Small intestine (tissue), 7 donors: Measurements from ENCODE around the gene TPST2. TPM values are rescaled to one million over a fixed set of nuclear protein-coding genes. Genes with fewer than 3 reads are reported as not detected.
A peak's percentile ranks its signal among the peaks of the same experiment; 100 is the strongest.

ENCODE experiments used
- DNase-seq, 2 donors: peaks; one replicate each; pipeline versions ENCODE4 v3.0.0 to v3.0.0-alpha.2; 2013
- FAIRE-seq: peaks from 2 replicates; lab custom pipeline; 2012; peaks lifted over from hg19 to GRCh38; lab: Jason Lieb, UNC
- H3K27ac ChIP-seq, 3 donors: one replicate each; pipeline ENCODE4 v1.5.1; 2013; ENCODE audit warnings: low read length in 2 of 3, mild to moderate bottlenecking in 2 of 3, control low read depth in 1 of 3, inconsistent platforms in 1 of 3, low read depth in 1 of 3, moderate library complexity in 1 of 3
- H3K27me3 ChIP-seq, 3 donors: one replicate each; pipeline ENCODE4 v1.6.1; 2013; ENCODE audit warnings: low read length in 3 of 3, inconsistent platforms in 1 of 3; ENCODE audit not compliant: control insufficient read depth in 3 of 3, insufficient read depth in 3 of 3
- H3K36me3 ChIP-seq, 3 donors: one replicate each; pipeline ENCODE4 v1.6.1; 2013; ENCODE audit warnings: low read length in 3 of 3, inconsistent platforms in 1 of 3, low read depth in 1 of 3, mild to moderate bottlenecking in 1 of 3, moderate library complexity in 1 of 3; ENCODE audit not compliant: control insufficient read depth in 3 of 3, insufficient read depth in 2 of 3
- H3K4me1 ChIP-seq, 3 donors: one replicate each; pipeline ENCODE4 v1.6.1; 2013; ENCODE audit warnings: low read length in 2 of 3, inconsistent platforms in 1 of 3, low read depth in 1 of 3, mild to moderate bottlenecking in 1 of 3, moderate library complexity in 1 of 3; ENCODE audit not compliant: control insufficient read depth in 3 of 3, insufficient read depth in 2 of 3
- H3K4me3 ChIP-seq, 3 donors: one replicate each; pipeline ENCODE4 v1.5.1; 2013; ENCODE audit warnings: low read length in 3 of 3, control low read depth in 1 of 3, inconsistent platforms in 1 of 3, low read depth in 1 of 3, mild to moderate bottlenecking in 1 of 3, moderate library complexity in 1 of 3
- H3K9me3 ChIP-seq, 2 donors: one replicate each; pipeline ENCODE4 v1.6.1; 2013; ENCODE audit warnings: low read depth in 1 of 2, low read length in 1 of 2; ENCODE audit not compliant: control insufficient read depth in 2 of 2, insufficient read depth in 1 of 2
- WGBS, 3 donors: extraction: QIAGEN DNeasy Blood & Tissue Kit; methylation state at CpG; one replicate each; pipeline ENCODE4 v1.1.7; 2013; 5-methylcytosine and 5-hydroxymethylcytosine counted together
- polyA plus RNA-seq, 4 donors: library from polyadenylated mRNA; stranded (reverse) in 3 of 4; unstranded in 1 of 4; fragments of 200-250 nt in 3 of 4; fragments of 120-200 nt in 1 of 4; gene quantifications; one replicate each; pipeline versions ENCODE4 v1.2.1 to v1.2.3, GENCODE V29; 2013
- donor health status: healthy with polysubstance abuse.
- donor health status: control.
- donor health status: control.
- donor health status: Bipolar disorder and iron deficiency.
- donor health status: healthy.

The TPST2 gene
- polyA plus RNA-seq, 4 donors: 6.3 to 29.2 (median 16.6) TPM

DNA sequence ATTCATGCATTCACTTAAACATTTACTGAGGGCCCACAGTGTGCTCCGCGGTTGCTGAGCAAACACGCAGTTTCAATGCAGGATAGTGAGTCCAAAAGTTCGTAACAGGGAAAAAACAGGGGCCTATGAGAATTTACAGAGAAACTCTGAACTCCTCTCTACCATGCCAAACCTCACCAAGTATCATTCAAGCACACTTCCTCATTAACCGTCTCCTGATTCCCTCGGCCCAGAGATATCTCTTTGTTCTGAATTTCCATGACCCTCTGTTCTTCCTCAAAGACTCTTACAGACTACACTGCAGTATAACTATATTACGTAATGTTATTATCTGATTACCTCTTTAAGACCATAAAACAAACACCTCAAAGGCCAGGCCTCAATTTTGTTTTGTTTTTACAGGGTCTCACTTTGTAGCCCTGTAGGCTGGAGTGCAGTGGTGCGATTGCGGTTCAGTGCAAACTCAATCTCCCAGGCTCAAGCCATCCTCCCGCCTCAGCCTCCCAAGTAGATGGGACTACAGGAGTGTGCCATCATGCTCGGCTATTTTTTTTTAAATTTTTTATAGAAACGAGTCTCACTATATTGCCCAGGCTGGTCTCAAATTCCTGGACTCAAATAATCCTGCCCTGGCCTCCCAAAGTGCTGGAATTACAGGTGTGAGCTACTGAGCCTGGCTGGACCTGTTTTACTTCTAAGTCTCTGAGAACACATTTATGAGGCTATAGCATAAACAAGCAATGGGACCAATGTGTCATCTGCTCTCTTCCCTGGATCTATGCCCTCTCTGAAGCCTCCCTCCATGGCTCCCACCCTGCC lies 109.9 kb downstream of the TPST2 start:
- peak in 1 of 2 donors; percentile 74 for DNase-seq
- H3K27ac ChIP-seq: peak overlapping the region in 2 of 3 donors; percentile 64 to 77

GRCh38 chr22:26479043-26479791 lies 110.7 kb downstream of the TPST2 start:
- no peak for FAIRE-seq

More for the DNA sequence above, 109.9 kb downstream of the TPST2 start:
- Histone ChIP-seq H3K9me3 (no peaks in the 10 kb centered on the region), H3K4me3 (peak overlapping the region in 2 of 3 donors; percentile 28 to 31), H3K4me1 (peaks cover 5 to 39% (median 19%) of the 10 kb centered on the region in 3 donors), H3K27me3 (no peaks in the 10 kb centered on the region), H3K36me3 (peaks cover 0 to 17% (median 1%) of the 10 kb centered on the region in 3 donors)
- no peak for FAIRE-seq
- 22 to 54% (median 33%) methylated on average over 12 of the region's 12 CpGs for WGBS, 3 donors

DNA sequence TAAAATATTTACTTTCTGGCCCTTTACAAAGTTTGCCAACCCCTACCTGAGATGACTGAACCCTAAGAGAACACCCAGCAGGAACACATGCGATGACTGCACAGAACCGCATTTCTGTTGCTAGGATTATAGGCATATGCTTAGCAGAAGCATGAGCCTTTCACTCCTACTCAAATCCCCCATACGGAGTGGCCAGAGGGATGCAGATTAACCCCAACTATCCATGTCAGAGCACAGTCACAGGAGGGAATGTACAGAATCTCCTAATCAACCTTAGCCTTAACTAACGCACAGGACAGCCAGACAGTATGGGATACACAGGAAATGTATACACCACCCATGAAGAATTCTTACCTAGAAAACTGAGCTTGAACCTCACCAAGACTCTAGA lies 112.6 kb downstream of the TPST2 start:
- H3K27me3 ChIP-seq: no peaks in the 10 kb centered on the region
- no peak overlapping the region for H3K27ac ChIP-seq
- WGBS, 3 donors: 42 to 46% (median 45%) methylated on average over 4 of the region's 4 CpGs
- H3K36me3 ChIP-seq: peaks cover 0 to 26% (median 12%) of the 10 kb centered on the region in 3 donors
- no peaks in the 10 kb centered on the region for H3K9me3 ChIP-seq
- H3K4me3 ChIP-seq: no peak overlapping the region
- FAIRE-seq: no peak
- peaks cover 3 to 28% (median 10%) of the 10 kb centered on the region in 3 donors for H3K4me1 ChIP-seq
- DNase-seq: no peak

More at GRCh38 chr22:26479043-26479791, 110.7 kb downstream of the TPST2 start:
- Histone ChIP-seq H3K27me3 (no peaks in the 10 kb centered on the region), H3K27ac (peak overlapping the region in 2 of 3 donors; percentile 64 to 77), H3K4me3 (peak overlapping the region; percentile 16 to 31 (median 28)), H3K9me3 (no peaks in the 10 kb centered on the region), H3K36me3 (peaks cover 0 to 17% (median 5%) of the 10 kb centered on the region in 3 donors), H3K4me1 (peaks cover 5 to 33% (median 14%) of the 10 kb centered on the region in 3 donors)
- peak in 1 of 2 donors; percentile 42 for DNase-seq
- 19 to 38% (median 25%) methylated on average over 12 of the region's 12 CpGs for WGBS, 3 donors

DNA sequence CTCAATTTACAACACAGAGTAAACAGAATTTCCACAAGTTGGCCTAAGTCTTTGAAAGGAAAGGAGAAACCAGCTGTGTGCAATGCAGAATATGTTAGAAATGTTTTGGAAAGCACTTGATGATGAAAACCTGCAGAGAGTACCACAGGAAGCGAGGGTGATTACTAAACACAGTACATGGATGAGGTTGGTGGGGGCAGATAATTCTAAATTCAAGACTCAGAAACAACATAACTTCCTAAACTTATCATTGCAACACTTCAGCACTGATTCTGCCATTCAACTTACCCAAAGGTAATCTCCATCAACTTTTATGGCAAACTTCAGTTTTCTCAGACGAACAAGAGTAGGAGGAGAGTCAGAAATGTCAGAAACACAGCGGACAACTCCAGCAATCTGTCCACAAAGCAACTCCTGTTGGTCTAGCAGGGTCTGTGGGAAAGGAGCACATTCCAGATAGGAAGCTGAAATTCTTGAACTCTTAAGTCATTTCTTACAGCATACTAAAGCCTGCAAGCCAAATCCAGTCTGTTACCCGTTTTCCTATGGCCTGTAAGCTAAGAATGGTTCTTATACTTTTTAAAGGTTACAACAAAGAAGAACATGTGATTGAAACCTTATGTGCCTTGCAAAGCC lies 113.1 kb downstream of the TPST2 start:
- peaks cover 0 to 30% (median 13%) of the 10 kb centered on the region in 3 donors for H3K36me3 ChIP-seq
- H3K27ac ChIP-seq: no peak overlapping the region
- H3K4me3 ChIP-seq: no peak overlapping the region
- H3K27me3 ChIP-seq: no peaks in the 10 kb centered on the region
- no peaks in the 10 kb centered on the region for H3K9me3 ChIP-seq
- no peak for DNase-seq
- FAIRE-seq: no peak
- WGBS, 3 donors: 87 to 93% (median 92%) methylated on average over 4 of the region's 4 CpGs
- peaks cover 3 to 23% (median 10%) of the 10 kb centered on the region in 3 donors for H3K4me1 ChIP-seq

DNA sequence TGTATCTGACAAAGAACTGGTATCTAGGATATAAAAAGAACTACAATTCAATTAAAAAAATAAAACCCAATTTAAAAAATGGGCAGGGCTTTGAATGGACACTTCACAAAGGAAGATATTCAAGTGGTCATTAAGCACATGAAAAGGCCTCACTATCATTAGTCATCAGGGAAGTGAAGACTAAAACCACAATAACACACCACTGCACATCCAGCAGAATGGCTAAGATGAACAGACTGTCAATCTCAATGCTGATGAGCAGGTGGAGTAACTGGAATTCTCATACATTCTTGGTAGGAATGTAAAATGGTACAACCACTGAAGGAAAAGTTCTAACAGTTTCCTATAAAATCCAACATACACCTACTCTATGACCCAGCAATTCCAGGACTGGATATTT lies 115.2 kb downstream of the TPST2 start:
- Histone ChIP-seq H3K27ac (no peak overlapping the region), H3K9me3 (no peaks in the 10 kb centered on the region), H3K4me1 (peaks cover 0 to 10% (median 8%) of the 10 kb centered on the region in 3 donors), H3K36me3 (peaks cover 8 to 41% (median 31%) of the 10 kb centered on the region in 3 donors), H3K27me3 (no peaks in the 10 kb centered on the region), H3K4me3 (no peak overlapping the region)
- FAIRE-seq: no peak
- DNase-seq: no peak

Other genes starting within 250 kb of the TPST2 start
- 1 to 10 TPM in 1 of 4 donors, under 1 TPM in 3; 0.45 to 1.8 (median 0.65) TPM for gene ASPHD2, start 160.9 kb downstream of the TPST2 start, polyA plus RNA-seq
- 10 to 100 TPM in 3 of 4 donors, 1 to 10 TPM in 1; 9.8 to 49.2 (median 14.3) TPM for gene HPS4, start 106.3 kb downstream of the TPST2 start, polyA plus RNA-seq
- 10 to 100 TPM in 2 of 4 donors, 1 to 10 TPM in 2; 9.2 to 18.0 (median 13.5) TPM for gene SRRD, start 106.3 kb downstream of the TPST2 start, polyA plus RNA-seq
- 10 to 100 TPM; 14.5 to 33.0 (median 32.5) TPM for gene TFIP11, start 77.7 kb downstream of the TPST2 start, polyA plus RNA-seq
- gene CRYBB1, start 27.9 kb upstream of the TPST2 start, polyA plus RNA-seq: under 1 TPM in 2 of 4 donors, not detected in 2; 0.25 to 0.75 TPM
- gene CRYBA4, start 31.8 kb upstream of the TPST2 start, polyA plus RNA-seq: under 1 TPM in 2 of 4 donors, not detected in 2; 0.06 to 0.10 TPM
- 1 to 10 TPM in 1 of 4 donors, under 1 TPM in 2, not detected in 1; 0.27 to 1.3 (median 0.58) TPM for gene MIAT, start 67.5 kb upstream of the TPST2 start, polyA plus RNA-seq